Subcutaneous abdominal adipose tissue (tissue), 5 donors: ENCODE data around the gene TTC28.

ENCODE experiments used
- H3K27ac ChIP-seq: one replicate; pipeline ENCODE4 v1.7.0; 2013; ENCODE audit warnings: low read depth, mild to moderate bottlenecking, inconsistent platforms, low read length, moderate library complexity
- H3K27me3 ChIP-seq, 5 donors: one replicate each; pipeline ENCODE4 v1.7.0; 2013; ENCODE audit warnings: low read length in 5 of 5, inconsistent platforms in 1 of 5; ENCODE audit not compliant: control insufficient read depth in 5 of 5, insufficient read depth in 4 of 5
- H3K36me3 ChIP-seq, 5 donors: one replicate each; pipeline ENCODE4 v1.7.0; 2013; ENCODE audit warnings: low read length in 5 of 5; ENCODE audit not compliant: control insufficient read depth in 5 of 5, insufficient read depth in 5 of 5
- H3K4me1 ChIP-seq, 5 donors: one replicate each; pipeline ENCODE4 v1.7.0; 2013; ENCODE audit warnings: low read length in 5 of 5, mild to moderate bottlenecking in 3 of 5, moderate library complexity in 1 of 5; ENCODE audit not compliant: control insufficient read depth in 5 of 5, insufficient read depth in 5 of 5
- H3K4me3 ChIP-seq, 5 donors: one replicate each; pipeline ENCODE4 v1.7.0; 2013; ENCODE audit warnings: low read length in 5 of 5, low read depth in 1 of 5
- H3K9ac ChIP-seq, 5 donors: one replicate each; pipeline ENCODE4 v1.7.0; 2013; ENCODE audit warnings: low read length in 5 of 5, mild to moderate bottlenecking in 4 of 5, moderate library complexity in 3 of 5
- H3K9me3 ChIP-seq, 5 donors: one replicate each; pipeline ENCODE4 v1.7.0; 2013; ENCODE audit warnings: low read length in 5 of 5; ENCODE audit not compliant: control insufficient read depth in 5 of 5
- donor health status: healthy.
- donor health status: healthy.
- donor health status: healthy.
- donor health status: healthy.
- donor health status: healthy.

Gene TTC28

DNA sequence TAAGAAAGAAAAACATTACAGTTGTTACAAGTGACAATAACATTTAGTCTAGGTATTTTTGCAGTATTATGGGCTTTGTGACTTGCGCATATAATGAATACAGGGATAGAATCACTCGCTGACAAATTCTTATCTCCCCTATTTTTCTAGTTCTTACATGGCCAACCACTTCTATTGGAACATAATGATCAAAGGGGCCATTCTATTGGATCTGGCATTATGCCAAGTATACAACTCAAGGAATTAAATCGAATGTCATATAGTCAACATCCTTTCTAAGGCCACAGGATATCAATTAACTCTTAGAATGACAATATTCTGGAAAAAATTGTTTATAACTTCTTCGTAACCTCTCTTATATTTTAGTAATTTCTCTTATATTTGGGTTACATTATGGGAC lies 272.0 kb downstream of the TTC28 start:
- H3K4me1 ChIP-seq, result peaks cover 0 to 15% (median 13%) of the 10 kb centered on the region in 5 donors
- no peaks in the 10 kb centered on the region for H3K9me3 ChIP-seq
- no peak overlapping the region for H3K4me3 ChIP-seq
- no peaks in the 10 kb centered on the region for H3K36me3 ChIP-seq
- no peak overlapping the region for H3K27ac ChIP-seq
- H3K27me3 ChIP-seq, result no peaks in the 10 kb centered on the region
- H3K9ac ChIP-seq, result no peak overlapping the region

GRCh38 chr22:28406246-28406645 lies 273.4 kb downstream of the TTC28 start:
- Histone ChIP-seq H3K27me3 (no peaks in the 10 kb centered on the region), H3K9me3 (no peaks in the 10 kb centered on the region), H3K9ac (no peak overlapping the region), H3K4me1 (peaks cover 0 to 13% (median 9%) of the 10 kb centered on the region in 5 donors), H3K36me3 (no peaks in the 10 kb centered on the region), H3K4me3 (no peak overlapping the region), H3K27ac (no peak overlapping the region)

DNA sequence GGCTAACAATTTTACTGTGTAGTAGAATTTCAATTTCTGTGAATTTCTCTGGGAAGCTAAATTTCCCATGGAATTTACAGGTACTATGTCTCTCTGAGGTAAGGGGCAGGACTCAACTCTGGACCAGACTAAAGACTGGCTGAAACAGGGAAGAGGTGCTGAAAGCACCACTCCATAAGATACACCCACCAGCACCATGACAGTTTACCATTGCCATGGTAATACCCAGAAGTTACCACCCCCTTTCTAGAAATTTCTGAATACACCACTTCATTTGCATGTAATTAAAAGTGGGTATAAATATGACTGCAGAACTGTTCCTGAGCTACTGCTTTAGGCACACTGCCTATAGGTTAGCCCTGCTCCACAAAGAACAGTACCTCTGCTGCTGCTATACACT lies 274.1 kb downstream of the TTC28 start:
- H3K4me1 ChIP-seq, result peaks cover 0 to 11% (median 7%) of the 10 kb centered on the region in 5 donors
- H3K9me3 ChIP-seq, result no peaks in the 10 kb centered on the region
- H3K9ac ChIP-seq, result no peak overlapping the region
- no peak overlapping the region for H3K4me3 ChIP-seq
- no peaks in the 10 kb centered on the region for H3K36me3 ChIP-seq
- no peak overlapping the region for H3K27ac ChIP-seq
- H3K27me3 ChIP-seq, result no peaks in the 10 kb centered on the region

GRCh38 chr22:28402539-28402938 lies 277.1 kb downstream of the TTC28 start:
- Histone ChIP-seq H3K9ac (no peak overlapping the region), H3K4me3 (no peak overlapping the region), H3K9me3 (no peaks in the 10 kb centered on the region), H3K4me1 (peaks cover 0 to 7% (median 0%) of the 10 kb centered on the region in 5 donors), H3K27ac (no peak overlapping the region), H3K36me3 (no peaks in the 10 kb centered on the region), H3K27me3 (no peaks in the 10 kb centered on the region)

GRCh38 chr22:28402060-28402459 lies 277.6 kb downstream of the TTC28 start:
- Histone ChIP-seq H3K36me3 (no peaks in the 10 kb centered on the region), H3K9me3 (no peaks in the 10 kb centered on the region), H3K27me3 (no peaks in the 10 kb centered on the region), H3K4me1 (peaks cover 0 to 9% (median 0%) of the 10 kb centered on the region in 5 donors), H3K4me3 (no peak overlapping the region), H3K27ac (no peak overlapping the region), H3K9ac (no peak overlapping the region)

DNA sequence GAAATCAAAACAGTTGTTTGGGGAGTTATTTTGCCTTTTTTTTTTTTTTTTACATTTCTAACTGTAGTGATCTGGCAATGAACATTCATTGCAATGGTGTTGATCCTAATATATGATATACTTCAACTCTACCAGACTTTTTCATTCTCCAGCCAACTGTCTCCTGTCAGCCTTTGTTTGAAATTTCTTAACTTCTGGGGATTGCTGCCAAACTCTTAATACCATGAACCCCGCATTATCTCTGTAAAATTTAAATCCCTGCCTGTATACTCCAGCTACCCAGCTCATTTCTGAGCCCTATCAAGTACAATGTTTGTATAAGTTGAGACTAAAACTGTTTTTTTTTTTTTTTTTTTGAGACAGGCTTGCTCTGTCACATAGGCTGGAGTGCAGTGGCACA lies 280.7 kb downstream of the TTC28 start:
- H3K36me3 ChIP-seq, result no peaks in the 10 kb centered on the region
- H3K4me3 ChIP-seq, result no peak overlapping the region
- no peaks in the 10 kb centered on the region for H3K27me3 ChIP-seq
- no peaks in the 10 kb centered on the region for H3K9me3 ChIP-seq
- peaks cover 0 to 29% (median 9%) of the 10 kb centered on the region in 5 donors for H3K4me1 ChIP-seq
- no peak overlapping the region for H3K27ac ChIP-seq
- no peak overlapping the region for H3K9ac ChIP-seq

DNA sequence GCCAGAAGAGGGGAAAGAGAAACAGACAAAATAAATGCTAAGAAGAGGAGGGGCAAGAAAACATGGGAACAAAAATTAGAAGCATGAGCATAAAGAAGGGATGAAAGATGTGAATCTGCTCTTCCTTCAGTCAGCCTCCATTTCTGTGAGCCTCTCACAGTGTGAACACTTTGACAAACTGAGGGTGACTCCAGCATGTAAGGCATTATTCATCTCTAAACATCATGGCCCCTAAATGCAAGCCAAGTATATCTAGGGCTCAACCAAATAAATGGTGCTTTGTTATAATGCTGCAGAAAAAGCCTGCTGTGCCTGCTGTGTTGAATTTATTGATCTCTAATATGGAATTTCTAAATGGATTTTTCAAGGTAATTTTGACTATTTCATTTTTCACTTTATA lies 281.3 kb downstream of the TTC28 start:
- no peaks in the 10 kb centered on the region for H3K27me3 ChIP-seq
- H3K36me3 ChIP-seq, result no peaks in the 10 kb centered on the region
- H3K27ac ChIP-seq, result no peak overlapping the region
- H3K4me1 ChIP-seq, result peaks cover 0 to 29% (median 9%) of the 10 kb centered on the region in 5 donors
- no peaks in the 10 kb centered on the region for H3K9me3 ChIP-seq
- no peak overlapping the region for H3K4me3 ChIP-seq
- no peak overlapping the region for H3K9ac ChIP-seq

GRCh38 chr22:28397306-28397705 lies 282.3 kb downstream of the TTC28 start:
- H3K9me3 ChIP-seq, result no peaks in the 10 kb centered on the region
- no peak overlapping the region for H3K4me3 ChIP-seq
- no peak overlapping the region for H3K27ac ChIP-seq
- peaks cover 0 to 29% (median 9%) of the 10 kb centered on the region in 5 donors for H3K4me1 ChIP-seq
- no peaks in the 10 kb centered on the region for H3K27me3 ChIP-seq
- peak overlapping the region in 1 of 5 donors; percentile 52 for H3K9ac ChIP-seq
- no peaks in the 10 kb centered on the region for H3K36me3 ChIP-seq

GRCh38 chr22:28395920-28396753 lies 283.5 kb downstream of the TTC28 start:
- peak overlapping the region; percentile 74 for H3K27ac ChIP-seq
- peaks cover 0 to 29% (median 9%) of the 10 kb centered on the region in 5 donors for H3K4me1 ChIP-seq
- H3K4me3 ChIP-seq, result no peak overlapping the region
- no peaks in the 10 kb centered on the region for H3K27me3 ChIP-seq
- H3K9me3 ChIP-seq, result no peaks in the 10 kb centered on the region
- no peaks in the 10 kb centered on the region for H3K36me3 ChIP-seq
- H3K9ac ChIP-seq, result peak overlapping the region in 3 of 5 donors; percentile 26 to 60 (median 49)

GRCh38 chr22:28395520-28395919 lies 284.1 kb downstream of the TTC28 start:
- Histone ChIP-seq H3K27me3 (no peaks in the 10 kb centered on the region), H3K27ac (peak overlapping the region; percentile 74), H3K4me3 (no peak overlapping the region), H3K9ac (peak overlapping the region in 1 of 5 donors; percentile 60), H3K9me3 (no peaks in the 10 kb centered on the region), H3K4me1 (peaks cover 0 to 29% (median 9%) of the 10 kb centered on the region in 5 donors), H3K36me3 (no peaks in the 10 kb centered on the region)
